Activated T-cell treated with anti-CD3 and anti-CD28 coated beads, Interleukin-2, amount 50 U/mL, for 48 hours (primary cell): ENCODE results near the gene C5orf24.
"Not testable (repeated sequence)": the region's sequence is repeated elsewhere in the genome, so short reads cannot be mapped to it uniquely, and the experiment has no call there.

ENCODE experiments used
- DNase-seq, 2 experiments: peaks; one replicate each; pipeline ENCODE4 v3.0.0-alpha.2; 2020

Gene C5orf24

GRCh38 chr5:134845852-134846640, at the start of gene C5orf24:
TSS of gene C5orf24 (plus strand) at chr5:134845968. CDS start at chr5:134854901, 8,933 bp downstream.
- peak; percentile 94 for DNase-seq

DNA sequence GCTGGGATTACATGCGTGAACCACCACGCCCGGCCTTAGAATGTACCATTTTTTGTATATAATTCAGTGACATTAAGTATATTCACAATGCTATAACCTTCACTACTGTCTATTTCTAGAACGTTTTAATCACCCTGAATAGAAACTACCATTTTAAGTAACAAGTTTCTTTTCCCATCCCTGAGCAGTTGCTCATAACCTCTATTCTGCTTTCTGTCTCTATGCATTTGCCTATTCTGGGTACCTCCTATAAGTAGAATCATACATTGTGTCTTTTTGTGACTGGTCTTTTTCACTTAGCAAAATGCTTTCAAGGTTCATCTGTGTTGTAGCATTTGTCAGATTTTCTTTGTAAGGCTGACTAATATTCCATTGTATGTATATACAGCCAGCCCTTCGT, 47.3 kb upstream of the C5orf24 start:
- DNase-seq, result no peak

- no peak for DNase-seq
These were observed 41.9 kb upstream of the C5orf24 start for GRCh38 chr5:134803821-134804220.

DNA sequence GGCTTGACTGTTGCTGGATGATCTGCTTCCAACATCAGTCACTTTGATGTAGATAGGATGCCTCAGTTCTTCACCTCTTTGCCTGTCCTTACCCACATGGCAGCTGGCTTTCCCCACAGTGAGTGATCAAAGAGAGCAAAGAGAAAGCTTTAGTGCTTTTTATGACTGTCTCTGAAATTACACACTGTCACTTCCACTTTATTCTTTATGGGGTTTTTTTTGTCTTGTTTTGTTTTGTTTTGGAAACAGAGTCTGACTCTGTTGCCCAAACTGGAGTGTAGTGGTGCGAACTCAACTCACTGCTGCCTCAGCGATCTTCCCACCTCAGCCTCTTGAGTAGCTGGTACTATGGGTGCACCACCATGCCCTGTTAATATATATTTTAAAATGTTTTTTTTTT, 32.4 kb upstream of the C5orf24 start:
- DNase-seq, result no peak

GRCh38 chr5:134813827-134814226, 31.9 kb upstream of the C5orf24 start:
- DNase-seq, result no peak

GRCh38 chr5:134817006-134817405, 28.8 kb upstream of the C5orf24 start:
- no peak for DNase-seq

DNA sequence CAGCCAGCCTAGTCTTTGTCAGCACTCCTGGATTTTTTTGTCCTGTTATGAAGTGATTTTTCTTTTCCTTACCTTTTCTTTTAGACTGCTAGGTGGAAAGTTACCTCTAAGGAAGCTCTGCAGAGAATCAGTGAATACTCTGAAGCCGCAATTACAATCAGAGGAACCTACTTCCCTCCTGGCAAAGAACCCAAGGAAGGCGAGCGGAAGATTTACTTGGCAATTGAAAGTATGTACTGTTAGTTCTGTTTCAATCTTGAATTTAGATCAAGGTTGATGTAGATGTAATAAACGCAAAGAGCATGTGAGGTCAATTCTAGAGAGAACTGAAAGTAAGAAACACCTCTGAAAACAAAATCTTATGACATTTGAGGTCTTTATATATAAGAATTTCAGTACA, 27.0 kb upstream of the C5orf24 start:
- no peak for DNase-seq

GRCh38 chr5:134819407-134819963, 26.3 kb upstream of the C5orf24 start:
- no peak for DNase-seq

DNA sequence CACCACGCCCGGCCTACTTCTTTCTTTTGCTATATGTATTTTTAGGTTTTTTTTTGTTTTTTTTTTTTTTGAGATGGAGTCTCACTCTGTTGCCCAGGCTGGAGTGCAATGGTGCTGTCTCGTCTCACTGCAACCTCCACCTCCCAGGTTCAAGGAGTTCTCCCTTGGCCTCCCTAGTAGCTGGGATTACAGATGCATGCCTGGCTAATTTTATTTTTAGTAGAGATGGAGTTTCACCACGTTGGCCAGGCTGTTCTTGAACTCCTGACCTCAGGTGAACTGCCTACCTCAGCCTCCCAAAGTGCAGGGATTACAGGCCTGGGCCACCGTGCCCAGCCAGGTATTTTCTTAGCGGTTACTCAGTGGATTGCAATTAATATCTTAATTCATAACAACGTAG, 23.9 kb upstream of the C5orf24 start:
- DNase-seq, result no peak

- DNase-seq, result no peak
These were observed 21.1 kb upstream of the C5orf24 start for GRCh38 chr5:134824681-134825080.

DNA sequence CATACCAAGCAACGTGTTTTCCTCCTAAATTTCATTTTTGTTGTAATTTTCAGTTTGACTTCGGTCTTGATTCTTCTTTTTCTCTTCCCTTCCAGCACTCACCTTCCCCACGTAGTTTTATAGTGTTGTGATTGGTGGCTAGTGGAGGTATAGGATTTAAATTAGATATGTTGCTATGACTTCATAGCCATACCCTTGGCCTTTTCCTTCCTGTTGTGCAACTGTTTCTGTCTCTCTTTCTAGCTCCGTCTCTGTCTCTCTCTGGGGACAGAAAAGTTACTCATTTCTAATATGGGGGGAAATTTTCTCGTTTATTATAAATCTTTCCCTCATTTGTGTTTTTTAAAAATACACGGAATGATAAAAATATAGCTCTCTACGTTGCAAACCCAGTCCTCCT, 20.6 kb upstream of the C5orf24 start:
- DNase-seq, result no peak

DNA sequence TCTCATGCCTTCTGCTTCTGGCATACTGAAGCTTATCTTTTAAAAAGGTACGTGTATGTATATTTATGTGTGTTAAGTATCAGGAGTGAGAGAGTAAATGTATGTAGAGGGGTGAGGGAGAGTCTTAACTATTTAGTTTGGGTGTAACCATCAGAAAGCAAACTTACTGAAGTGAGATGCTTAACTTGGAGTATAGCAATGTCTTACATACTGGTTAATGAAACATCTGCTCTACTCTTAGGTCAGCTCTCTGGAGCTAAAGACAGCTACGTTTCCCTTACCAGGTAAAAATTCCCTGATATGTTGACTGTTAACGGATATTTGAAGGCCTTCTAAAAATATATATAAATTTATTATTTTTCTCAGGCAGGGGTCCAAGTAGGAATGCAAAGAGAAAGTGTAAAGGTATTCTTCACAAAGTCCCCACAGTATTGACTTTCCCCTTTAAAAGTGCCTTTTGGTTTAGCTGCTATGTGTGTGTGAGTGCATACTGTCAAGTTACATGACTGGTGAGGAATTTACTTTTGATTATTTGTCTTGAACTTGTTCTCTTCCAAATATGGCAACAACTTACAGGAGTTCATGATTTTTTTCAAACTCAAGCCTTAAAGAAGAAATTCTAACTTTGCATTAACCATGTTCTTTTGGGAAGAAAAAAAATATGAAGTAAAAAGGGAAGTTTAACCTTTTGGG, 12.3 kb upstream of the C5orf24 start:
- no peak for DNase-seq

DNA sequence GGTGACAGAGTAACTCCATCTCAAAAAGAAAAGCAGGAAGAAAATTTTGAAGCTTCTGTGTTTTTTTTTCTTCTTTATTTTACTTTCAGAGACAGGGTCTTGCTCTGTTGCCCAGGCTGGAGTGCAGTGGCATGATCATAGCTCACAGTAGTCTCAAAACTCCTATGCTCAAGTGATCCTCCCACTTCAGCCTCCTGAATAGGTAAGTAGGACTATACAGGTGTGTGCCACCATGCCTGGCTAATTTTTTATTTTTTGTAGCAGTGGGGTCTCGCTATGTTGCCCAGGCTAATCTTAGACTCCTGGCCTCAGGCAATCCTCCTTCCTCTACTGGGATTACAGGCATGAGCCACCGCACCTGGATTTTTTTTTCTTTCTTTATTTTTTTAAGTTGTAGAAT, 10.1 kb upstream of the C5orf24 start:
- no peak for DNase-seq

DNA sequence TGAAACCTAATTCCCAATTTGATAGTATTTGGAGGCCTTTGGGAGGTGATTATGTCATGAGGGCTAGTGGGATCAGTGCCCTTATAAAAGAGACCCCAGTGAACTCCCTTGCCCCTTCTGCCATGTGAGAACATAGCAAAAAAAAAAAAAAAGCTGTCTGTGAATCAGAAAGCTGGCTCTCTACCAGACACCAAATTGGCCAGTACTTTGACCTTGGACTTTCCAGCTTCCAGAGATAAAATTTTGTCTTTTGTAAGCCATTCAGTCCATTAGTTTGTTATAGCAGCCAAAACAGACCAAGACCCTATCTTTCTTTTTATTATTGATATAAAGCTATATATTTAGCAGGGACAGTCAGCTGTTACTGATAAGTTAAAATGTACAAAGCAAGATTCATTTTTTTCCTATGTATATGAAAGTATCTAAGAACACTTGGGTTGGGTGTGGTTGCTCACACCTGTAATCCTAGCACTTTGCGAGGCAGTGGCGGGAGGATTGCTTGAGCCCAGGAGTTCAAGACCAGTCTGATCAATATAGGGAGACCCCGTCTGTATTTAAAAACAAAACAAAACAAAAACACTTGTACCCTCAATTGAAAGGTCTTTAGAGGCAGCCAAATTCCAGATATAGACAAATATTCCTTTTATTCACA, 8.1 kb upstream of the C5orf24 start:
- DNase-seq, result no peak

- DNase-seq, result not testable (repeated sequence)
These were observed 7.4 kb upstream of the C5orf24 start for GRCh38 chr5:134838361-134838760.

- DNase-seq, result no peak
These were observed 5.0 kb upstream of the C5orf24 start for GRCh38 chr5:134840811-134841210.

GRCh38 chr5:134844252-134844651, 1.5 kb upstream of the C5orf24 start:
- no peak for DNase-seq

- DNase-seq, result no peak
These were observed 375 bp upstream of the C5orf24 start for GRCh38 chr5:134845335-134845851.

- peak in 1 of 2 experiments; percentile 52 for DNase-seq
These were observed 833 bp downstream of the C5orf24 start for GRCh38 chr5:134846641-134846960.

- DNase-seq, result not testable (repeated sequence)
These were observed 3.7 kb downstream of the C5orf24 start for GRCh38 chr5:134849434-134849933.

DNA sequence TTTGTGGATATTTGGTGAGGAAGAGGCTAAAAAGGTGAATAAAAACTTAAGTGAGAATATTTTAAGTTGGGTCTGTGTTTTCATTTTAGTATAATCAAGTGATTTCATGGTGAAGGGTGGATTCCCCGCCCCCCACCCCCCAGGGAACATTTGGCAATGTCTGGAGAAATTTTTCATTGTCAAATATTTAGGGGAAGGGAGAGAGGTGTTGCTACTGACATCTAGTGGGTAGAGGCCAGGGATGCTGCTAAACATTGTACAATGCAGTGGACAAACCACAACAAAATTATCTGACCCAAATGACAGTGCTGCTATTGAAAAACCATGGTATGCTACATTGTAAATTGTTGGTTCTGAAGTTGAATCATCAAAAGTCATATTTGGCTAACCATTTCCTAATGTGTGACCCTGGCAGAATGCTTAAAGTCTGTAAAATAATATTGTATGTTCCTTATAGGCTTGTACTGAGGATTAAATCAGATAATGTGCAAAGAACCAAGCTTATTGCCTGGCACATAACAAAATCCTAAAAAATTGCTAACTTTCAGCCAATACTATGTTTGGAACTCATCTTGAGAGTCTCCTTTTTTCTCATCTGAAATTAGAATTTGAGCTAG, 5.6 kb downstream of the C5orf24 start:
- no peak for DNase-seq

- DNase-seq, result not testable (repeated sequence)
These were observed 10.7 kb downstream of the C5orf24 start for GRCh38 chr5:134856465-134856864.

GRCh38 chr5:134857401-134857800, 11.6 kb downstream of the C5orf24 start:
- no peak for DNase-seq
